H9 (cell line): ENCODE data around the gene PSMB3. TPM values are rescaled to one million over a fixed set of nuclear protein-coding genes. Genes with fewer than 3 reads are reported as not detected.
A peak's percentile ranks its signal among the peaks of the same experiment; 100 is the strongest.

Experiments
- DNase-seq: peaks from one replicate; pipeline ENCODE4 v3.0.0-alpha.2; 2017
- H2AFZ ChIP-seq: one replicate; pipeline ENCODE4 v1.6.1; 2013; ENCODE audit warnings: mild to moderate bottlenecking, low read length, control low read depth, moderate library complexity
- H2AK5ac ChIP-seq: 2 replicates; pipeline ENCODE4 v1.6.1; 2013; ENCODE audit warnings: low read length, control low read depth, mixed read lengths; ENCODE audit not compliant: insufficient read length
- H2BK120ac ChIP-seq: one replicate; pipeline ENCODE4 v1.6.1; 2013; ENCODE audit warnings: low read depth, mild to moderate bottlenecking, low read length, control low read depth, inconsistent platforms; ENCODE audit not compliant: poor library complexity, severe bottlenecking
- H2BK12ac ChIP-seq: 2 replicates; pipeline ENCODE4 v1.6.1; 2013; ENCODE audit warnings: low read length, control low read depth, mixed read lengths, low read depth; ENCODE audit not compliant: insufficient read length
- H2BK15ac ChIP-seq: 2 replicates; pipeline ENCODE4 v1.6.1; 2013; ENCODE audit warnings: low read depth, low read length, control low read depth
- H2BK20ac ChIP-seq: one replicate; pipeline ENCODE4 v1.6.1; 2013; ENCODE audit warnings: low read depth, mild to moderate bottlenecking, low read length, control low read depth, inconsistent platforms; ENCODE audit not compliant: poor library complexity, severe bottlenecking
- H2BK5ac ChIP-seq: 2 replicates; pipeline ENCODE4 v1.6.1; 2013; ENCODE audit warnings: low read length, control low read depth, mixed read lengths; ENCODE audit not compliant: insufficient read length
- H3K14ac ChIP-seq: 2 replicates; pipeline ENCODE4 v1.6.1; 2013; ENCODE audit warnings: low read length, control low read depth; ENCODE audit not compliant: insufficient read depth
- H3K18ac ChIP-seq: 2 replicates; pipeline ENCODE4 v1.6.1; 2013; ENCODE audit warnings: low read depth, mild to moderate bottlenecking, mixed read lengths, low read length, control low read depth; ENCODE audit not compliant: insufficient read length
- H3K23ac ChIP-seq: 2 replicates; pipeline ENCODE4 v1.6.1; 2013; ENCODE audit warnings: low read length, control low read depth, mixed read lengths, low read depth; ENCODE audit not compliant: insufficient read length
- H3K23me2 ChIP-seq: 2 replicates; pipeline ENCODE4 v1.6.1; 2013; ENCODE audit warnings: low read depth, mild to moderate bottlenecking, mixed read lengths, low read length, control low read depth; ENCODE audit not compliant: insufficient read length, poor library complexity, severe bottlenecking
- H3K27ac ChIP-seq: 2 replicates; pipeline ENCODE4 v1.5.1; 2013; ENCODE audit warnings: low read length, control low read depth, mixed read lengths, low read depth; ENCODE audit not compliant: insufficient read length
- H3K27me3 ChIP-seq: 2 replicates; pipeline ENCODE4 v1.6.1; 2013; ENCODE audit warnings: low read length, control low read depth, inconsistent platforms; ENCODE audit not compliant: insufficient read depth
- H3K4ac ChIP-seq: 2 replicates; pipeline ENCODE4 v1.6.1; 2013; ENCODE audit warnings: low read depth, mild to moderate bottlenecking, control low read depth, inconsistent platforms, low read length, moderate library complexity
- H3K4me1 ChIP-seq: 2 replicates; pipeline ENCODE4 v1.6.1; 2013; ENCODE audit warnings: low read length, control low read depth, inconsistent platforms; ENCODE audit not compliant: insufficient read depth
- H3K4me2 ChIP-seq: 2 replicates; pipeline ENCODE4 v1.6.1; 2013; ENCODE audit warnings: low read length, control low read depth, mixed read lengths; ENCODE audit not compliant: insufficient read length, insufficient read depth
- H3K56ac ChIP-seq: 2 replicates; pipeline ENCODE4 v1.6.1; 2013; ENCODE audit warnings: low read depth, mild to moderate bottlenecking, mixed read lengths, low read length, control low read depth; ENCODE audit not compliant: insufficient read length
- H3K79me1 ChIP-seq: 2 replicates; pipeline ENCODE4 v1.6.1; 2013; ENCODE audit warnings: low read depth, mild to moderate bottlenecking, moderate library complexity, low read length, control low read depth, inconsistent platforms; ENCODE audit not compliant: insufficient read depth, poor library complexity, severe bottlenecking
- H3K79me2 ChIP-seq: 2 replicates; pipeline ENCODE4 v1.6.1; 2013; ENCODE audit warnings: low read length, control low read depth, inconsistent platforms; ENCODE audit not compliant: insufficient read depth
- H3K9ac ChIP-seq: 2 replicates; pipeline ENCODE4 v1.6.1; 2013; ENCODE audit warnings: low read length, control low read depth, mixed read lengths; ENCODE audit not compliant: insufficient read length; ENCODE audit errors: extremely low read depth
- H3K9me3 ChIP-seq: one replicate; pipeline ENCODE4 v1.6.1; 2013; ENCODE audit warnings: low read depth, low read length, inconsistent platforms; ENCODE audit not compliant: control insufficient read depth
- H3T11ph ChIP-seq: one replicate; pipeline ENCODE4 v1.6.1; 2013; ENCODE audit warnings: mild to moderate bottlenecking, low read length, control low read depth, inconsistent platforms
- H4K20me1 ChIP-seq: one replicate; pipeline ENCODE4 v1.6.1; 2013; ENCODE audit not compliant: control insufficient read depth, insufficient read length, insufficient read depth
- H4K5ac ChIP-seq: 2 replicates; pipeline ENCODE4 v1.6.1; 2013; ENCODE audit warnings: low read depth, mild to moderate bottlenecking, mixed read lengths, low read length, control low read depth; ENCODE audit not compliant: insufficient read length
- H4K8ac ChIP-seq: replicated peaks from 2 replicates; pipeline ENCODE4 v1.6.1; 2013; ENCODE audit warnings: low read length, control low read depth, mixed read lengths, low read depth; ENCODE audit not compliant: insufficient read length
- H4K91ac ChIP-seq: 2 replicates; pipeline ENCODE4 v1.6.1; 2013; ENCODE audit warnings: low read depth, mild to moderate bottlenecking, moderate library complexity, mixed read lengths, low read length, control low read depth; ENCODE audit not compliant: insufficient read length
- H3K27ac Mint-ChIP-seq, 3 experiments: 2 replicates in 2 of 3; 3 replicates in 1 of 3; pipeline ENCODE4 v1.8.0; 2020 to 2021; ENCODE audit warnings: mixed read lengths in 3 of 3, mild to moderate bottlenecking in 1 of 3, moderate library complexity in 1 of 3
- H3K27me3 Mint-ChIP-seq: 2 replicates; pipeline ENCODE4 v1.8.0; 2021; ENCODE audit warnings: low read depth, mild to moderate bottlenecking, moderate library complexity, mixed read lengths
- H3K36me3 Mint-ChIP-seq, 3 experiments: 2 replicates in 2 of 3; 3 replicates in 1 of 3; pipeline ENCODE4 v1.8.0; 2020 to 2021; ENCODE audit warnings: low read depth in 3 of 3, mixed read lengths in 3 of 3; ENCODE audit not compliant: insufficient read depth in 1 of 3
- H3K4me1 Mint-ChIP-seq, 2 experiments: 2 replicates each; pipeline ENCODE4 v1.8.0; 2020; ENCODE audit warnings: mixed read lengths in 2 of 2
- H3K4me3 Mint-ChIP-seq, 2 experiments: 2 replicates in 1 of 2; 3 replicates in 1 of 2; pipeline ENCODE4 v1.8.0; 2020 to 2021; ENCODE audit warnings: mild to moderate bottlenecking in 2 of 2, mixed read lengths in 2 of 2, moderate library complexity in 1 of 2
- H3K9me3 Mint-ChIP-seq, 2 experiments: 2 replicates in 1 of 2; 3 replicates in 1 of 2; pipeline ENCODE4 v1.8.0; 2020; ENCODE audit warnings: mild to moderate bottlenecking in 2 of 2, mixed read lengths in 2 of 2, moderate library complexity in 1 of 2
- CTCF ChIP-seq: fragments of 200-600 bp; sonication (generic); conservative IDR thresholded peaks from 3 replicates; pipeline ENCODE4 v1.8.0; 2021; ENCODE audit warnings: antibody characterized with exemption, mild to moderate bottlenecking
- WGBS: extraction: QIAGEN DNeasy Blood & Tissue Kit; methylation state at CpG from one replicate; pipeline ENCODE4 v1.1.7; 2013; ENCODE audit warnings: missing lambda C conversion rate, low lambda C conversion rate, mixed read lengths; ENCODE audit not compliant: insufficient read length; ENCODE audit errors: extremely low coverage; 5-methylcytosine and 5-hydroxymethylcytosine counted together
- total RNA-seq: library from RNA; stranded (reverse); gene quantifications from 2 replicates; pipeline ENCODE4 v1.2.1, GENCODE V29; 2021

Gene PSMB3
- total RNA-seq, 1 experiment from 2014 or later, result 242 TPM

- peaks cover 3% of the 10 kb centered on the region for H3K79me1 ChIP-seq
- H4K8ac ChIP-seq, result peak overlapping the region; percentile 29
- H3K56ac ChIP-seq, result no peak overlapping the region
- no peak overlapping the region for H2AK5ac ChIP-seq
- no peaks in the 10 kb centered on the region for H3K23me2 ChIP-seq
- H3K23ac ChIP-seq, result no peak overlapping the region
- no peak overlapping the region for H2BK20ac ChIP-seq
- no peak overlapping the region for H3K9ac ChIP-seq
- no peak overlapping the region for H3K27ac ChIP-seq
- no peaks in the 10 kb centered on the region for H3K4me1 ChIP-seq
- no peak overlapping the region for H3K4ac ChIP-seq
- Mint-ChIP-seq H3K4me1 (peaks cover 12 to 19% of the 10 kb centered on the region in 2 experiments), H3K4me3 (peak overlapping the region in 1 of 2 experiments; percentile 12; a peak in 1 of 5 replicates), H3K27me3 (no peaks in the 10 kb centered on the region; the same call in 1 of the 2 replicates), H3K36me3 (peaks cover 5 to 39% (median 28%) of the 10 kb centered on the region in 3 experiments; a peak in 6 of 7 replicates), H3K9me3 (no peaks in the 10 kb centered on the region), H3K27ac (0 out of 7 replicates have a peak overlapping the region, but pooled peaks of 1 of the 3 experiments have one; percentile 3)
- H3K79me2 ChIP-seq, result peaks cover 1% of the 10 kb centered on the region; the same call in 1 of the 2 replicates
- no peak overlapping the region for H2AFZ ChIP-seq
- H4K5ac ChIP-seq, result no peak overlapping the region
- no peak overlapping the region for H2BK15ac ChIP-seq
- no peak overlapping the region for H2BK120ac ChIP-seq
- H3K27me3 ChIP-seq, result no peaks in the 10 kb centered on the region
- H2BK12ac ChIP-seq, result no peak overlapping the region
- no peak for DNase-seq
- H2BK5ac ChIP-seq, result no peak overlapping the region
- no CpG with 5 or more reads among the region's 5 CpGs for WGBS
- no peak overlapping the region for H3K14ac ChIP-seq
- TF ChIP-seq CTCF, result no peak
- no peaks in the 10 kb centered on the region for H3K9me3 ChIP-seq
- no peak overlapping the region for H3T11ph ChIP-seq
- H3K4me2 ChIP-seq, result no peak overlapping the region
- no peak overlapping the region for H4K91ac ChIP-seq
- no peaks in the 10 kb centered on the region for H4K20me1 ChIP-seq
- no peak overlapping the region for H3K18ac ChIP-seq
Measured at GRCh38 chr17:38791162-38791561, 38.6 kb downstream of the PSMB3 start.
